Calu3 (cell line): ENCODE data around the gene DNAJC4. TPM values are rescaled to one million over a fixed set of nuclear protein-coding genes. Genes with fewer than 3 reads are reported as not detected.

Experiments used
- BruUV-seq: library from RNA; stranded (reverse); fragments of 400-500 nt; replicated peaks from 2 replicates; lab custom pipeline; 2021; lab: Mats Ljungman, UMichigan
- CTCF ChIA-PET: fragments of 300-600 bp; sonication (Branson Sonifier 250); formaldehyde crosslinking; loops from one replicate; lab custom pipeline; 2022; ENCODE audit warnings: antibody characterized with exemption; lab: Charles Lee
- DNase-seq: peaks from one replicate; pipeline ENCODE4 v3.0.0; 2022
- H3K27ac Mint-ChIP-seq: one replicate; pipeline ENCODE4 v1.8.0; 2022; ENCODE audit warnings: mixed read lengths; ENCODE audit not compliant: unreplicated experiment
- H3K27me3 Mint-ChIP-seq: one replicate; pipeline ENCODE4 v1.8.0; 2022; ENCODE audit warnings: mixed read lengths; ENCODE audit not compliant: unreplicated experiment
- H3K36me3 Mint-ChIP-seq: one replicate; pipeline ENCODE4 v1.8.0; 2022; ENCODE audit warnings: mild to moderate bottlenecking, moderate library complexity, mixed read lengths; ENCODE audit not compliant: insufficient read depth, unreplicated experiment
- H3K4me1 Mint-ChIP-seq: one replicate; pipeline ENCODE4 v1.8.0; 2022; ENCODE audit warnings: mild to moderate bottlenecking, low read depth, mixed read lengths; ENCODE audit not compliant: unreplicated experiment
- H3K4me3 Mint-ChIP-seq: one replicate; pipeline ENCODE4 v1.8.0; 2022; ENCODE audit warnings: mild to moderate bottlenecking, low read depth, moderate library complexity, mixed read lengths; ENCODE audit not compliant: unreplicated experiment
- H3K9me3 Mint-ChIP-seq: one replicate; pipeline ENCODE4 v1.8.0; 2022; ENCODE audit warnings: low read depth, mixed read lengths; ENCODE audit not compliant: unreplicated experiment
- CTCF ChIP-seq: fragments of 200-600 bp; IDR thresholded peaks from one replicate; pipeline ENCODE4 v1.8.0; 2022; ENCODE audit warnings: antibody characterized with exemption; ENCODE audit not compliant: unreplicated experiment
- intact Hi-C: fragments of 100-400 bp; cut with micrococcal nuclease; formaldehyde crosslinking; loops from one replicate; pipeline ENCODE4 v1.10.0; 2022; ENCODE audit not compliant: unreplicated experiment
- total RNA-seq: library from RNA; stranded (reverse); gene quantifications from 2 replicates; pipeline ENCODE4 v1.2.3, GENCODE V29; 2022

The DNAJC4 gene
- total RNA-seq, 1 experiment from 2014 or later: 26.6 TPM

GRCh38 chr11:64232967-64233315, 2.6 kb downstream of the DNAJC4 start:
- DNase-seq: no peak
- intact Hi-C loops: no loop called here
- TF ChIP-seq CTCF: no peak
- peaks cover 15% of the 10 kb centered on the region for H3K4me1 Mint-ChIP-seq
- CTCF ChIA-PET: no interaction called here
- no peaks in the 10 kb centered on the region for H3K27me3 Mint-ChIP-seq
- H3K4me3 Mint-ChIP-seq: peak overlapping the region; percentile 82
- no TSS peak for BruUV-seq
- H3K27ac Mint-ChIP-seq: peak overlapping the region; percentile 69
- H3K36me3 Mint-ChIP-seq: peaks cover 81% of the 10 kb centered on the region
- H3K9me3 Mint-ChIP-seq: no peaks in the 10 kb centered on the region

- DNase-seq: peak; percentile 79
- Mint-ChIP-seq H3K36me3 (peaks cover 86% of the 10 kb centered on the region), H3K27me3 (no peaks in the 10 kb centered on the region), H3K4me3 (peak within 1 kb of the TSS; percentile 82), H3K27ac (peak within 1 kb of the TSS; percentile 69), H3K9me3 (no peaks in the 10 kb centered on the region), H3K4me1 (peaks cover 15% of the 10 kb centered on the region)
- TF ChIP-seq CTCF: no peak
- CTCF ChIA-PET: no interaction called here
- BruUV-seq: TSS peak; percentile 37
- intact Hi-C loops: no loop called here
Observed at GRCh38 chr11:64233913-64234586, 3.7 kb downstream of the DNAJC4 start, which contains the start of gene VEGFB. VEGFB (plus strand) TSS chr11:64234584; CDS start chr11:64234834, 250 bp downstream.

- CTCF ChIA-PET: no interaction called here
- H3K4me3 Mint-ChIP-seq: peak overlapping the region; percentile 82
Observed at GRCh38 chr11:64234647-64235379, 4.5 kb downstream of the DNAJC4 start.

More at GRCh38 chr11:64234647-64235379, 4.5 kb downstream of the DNAJC4 start:
- H3K9me3 Mint-ChIP-seq: no peaks in the 10 kb centered on the region
- H3K27ac Mint-ChIP-seq: no peak overlapping the region
- DNase-seq: peak; percentile 67
- H3K27me3 Mint-ChIP-seq: no peaks in the 10 kb centered on the region
- BruUV-seq: no TSS peak
- no peak for TF ChIP-seq CTCF
- intact Hi-C loops: no loop called here
- peaks cover 86% of the 10 kb centered on the region for H3K36me3 Mint-ChIP-seq
- H3K4me1 Mint-ChIP-seq: peaks cover 18% of the 10 kb centered on the region
